WTC11 (cell line): ENCODE results near the gene F11R. TPM values are rescaled to one million over a fixed set of nuclear protein-coding genes. Genes with fewer than 3 reads are reported as not detected.
A peak's percentile ranks its signal among the peaks of the same experiment; 100 is the strongest.

Source experiments
- E2F1 ChIP-seq: sonication (generic); formaldehyde crosslinking; IDR thresholded peaks from 2 replicates; pipeline ENCODE4 v1.8.0; 2022; ENCODE audit warnings: mild to moderate bottlenecking, missing genetic modification reagents
- ELF4 ChIP-seq: sonication (generic); formaldehyde crosslinking; IDR thresholded peaks from 2 replicates; pipeline ENCODE4 v1.8.1; 2022; ENCODE audit warnings: low read depth, mild to moderate bottlenecking, moderate library complexity, missing genetic modification reagents
- ESRRA ChIP-seq: sonication (generic); formaldehyde crosslinking; IDR thresholded peaks from 2 replicates; pipeline ENCODE4 v1.8.1; 2022; ENCODE audit warnings: mild to moderate bottlenecking, missing genetic modification reagents, borderline replicate concordance
- GABPB1 ChIP-seq: sonication (generic); formaldehyde crosslinking; IDR thresholded peaks from 2 replicates; pipeline ENCODE4 v1.8.1; 2023; ENCODE audit warnings: mild to moderate bottlenecking, missing genetic modification reagents
- HMGA2 ChIP-seq: fragments of 250-450 bp; sonication (Bioruptor Pico); IDR thresholded peaks from 2 replicates; pipeline ENCODE4 v1.4.0; 2021; ENCODE audit warnings: mild to moderate bottlenecking, moderate library complexity
- JAZF1 ChIP-seq: fragments of 250-450 bp; sonication (Bioruptor Pico); IDR thresholded peaks from 2 replicates; pipeline ENCODE4 v1.9.0; 2021; ENCODE audit warnings: moderate library complexity, mild to moderate bottlenecking, inconsistent platforms
- JUN ChIP-seq: sonication (generic); formaldehyde crosslinking; IDR thresholded peaks from 2 replicates; pipeline ENCODE4 v1.8.0; 2023; ENCODE audit warnings: mild to moderate bottlenecking, missing genetic modification reagents
- MXD4 ChIP-seq: fragments of 250-450 bp; sonication (Bioruptor Pico); IDR thresholded peaks from 2 replicates; pipeline ENCODE4 v1.8.0; 2021; ENCODE audit warnings: mild to moderate bottlenecking, moderate library complexity, borderline replicate concordance
- MYBL2 ChIP-seq: sonication (generic); formaldehyde crosslinking; IDR thresholded peaks from 2 replicates; pipeline ENCODE4 v1.8.1; 2023; ENCODE audit warnings: mild to moderate bottlenecking, moderate library complexity, missing genetic modification reagents
- NFATC4 ChIP-seq: fragments of 250-450 bp; sonication (Bioruptor Pico); IDR thresholded peaks from 2 replicates; pipeline ENCODE4 v1.9.0; 2021; ENCODE audit warnings: mild to moderate bottlenecking
- NFYB ChIP-seq: sonication (generic); formaldehyde crosslinking; conservative IDR thresholded peaks from 2 replicates; pipeline ENCODE4 v1.8.0; 2022; ENCODE audit warnings: low read depth, missing genetic modification reagents
- PRRX2 ChIP-seq: fragments of 250-450 bp; sonication (Bioruptor Pico); IDR thresholded peaks from 2 replicates; pipeline ENCODE4 v1.8.0; 2021; ENCODE audit warnings: mild to moderate bottlenecking
- SMAD3 ChIP-seq: sonication (generic); formaldehyde crosslinking; IDR thresholded peaks from 2 replicates; pipeline ENCODE4 v1.8.0; 2022; ENCODE audit warnings: missing genetic modification reagents, mild to moderate bottlenecking, borderline replicate concordance
- SMAD4 ChIP-seq: sonication (generic); formaldehyde crosslinking; IDR thresholded peaks from 2 replicates; pipeline ENCODE4 v1.8.0; 2022; ENCODE audit warnings: mild to moderate bottlenecking, missing genetic modification reagents
- SOX15 ChIP-seq: fragments of 250-450 bp; sonication (Bioruptor Pico); IDR thresholded peaks from 2 replicates; pipeline ENCODE4 v1.9.0; 2021; ENCODE audit warnings: mild to moderate bottlenecking
- TEAD1 ChIP-seq: sonication (generic); formaldehyde crosslinking; IDR thresholded peaks from 2 replicates; pipeline ENCODE4 v1.8.0; 2022; ENCODE audit warnings: mild to moderate bottlenecking, missing genetic modification reagents
- TP53 ChIP-seq: sonication (generic); formaldehyde crosslinking; IDR thresholded peaks from 2 replicates; pipeline ENCODE4 v1.8.1; 2023; ENCODE audit warnings: mild to moderate bottlenecking, missing genetic modification reagents
- ZBTB21 ChIP-seq: sonication (generic); formaldehyde crosslinking; IDR thresholded peaks from 2 replicates; pipeline ENCODE4 v1.8.1; 2023; ENCODE audit warnings: mild to moderate bottlenecking, missing genetic modification reagents, borderline replicate concordance
- ZNF138 ChIP-seq: sonication (generic); formaldehyde crosslinking; conservative IDR thresholded peaks from 2 replicates; pipeline ENCODE4 v1.8.1; 2022; ENCODE audit warnings: mild to moderate bottlenecking, moderate library complexity, missing genetic modification reagents
- ZNF232 ChIP-seq: sonication (generic); formaldehyde crosslinking; IDR thresholded peaks from 2 replicates; pipeline ENCODE4 v1.8.0; 2022; ENCODE audit warnings: mild to moderate bottlenecking, missing genetic modification reagents
- ZNF416 ChIP-seq: fragments of 250-450 bp; sonication (Bioruptor Pico); IDR thresholded peaks from 2 replicates; pipeline ENCODE4 v1.9.0; 2021; ENCODE audit warnings: mild to moderate bottlenecking, inconsistent platforms
- ZNF532 ChIP-seq: fragments of 250-450 bp; sonication (Bioruptor Pico); IDR thresholded peaks from 2 replicates; pipeline ENCODE4 v1.9.0; 2021; ENCODE audit warnings: mild to moderate bottlenecking, borderline replicate concordance
- total RNA-seq: library from RNA; stranded (reverse); gene quantifications from 3 replicates; pipeline ENCODE4 v1.2.3, GENCODE V29; 2021
- TF ChIP-seq, protein P1 (sequence below): fragments of 200-600 bp; IDR thresholded peaks from 2 replicates; pipeline ENCODE4 v1.8.0; 2022; ENCODE audit warnings: antibody characterized with exemption
- TF ChIP-seq, protein P2 (sequence below): sonication (generic); formaldehyde crosslinking; IDR thresholded peaks from 2 replicates; pipeline ENCODE4 v1.8.1; 2022; ENCODE audit warnings: low read depth, mild to moderate bottlenecking, moderate library complexity, missing genetic modification reagents, borderline replicate concordance
- TF ChIP-seq, protein P3 (sequence below): fragments of 250-450 bp; sonication (Bioruptor Pico); IDR thresholded peaks from 2 replicates; pipeline ENCODE4 v2.1.2; 2022; ENCODE audit warnings: mild to moderate bottlenecking, moderate library complexity
- TF ChIP-seq, protein P4 (sequence below): fragments of 250-450 bp; sonication (Bioruptor Pico); IDR thresholded peaks from 2 replicates; pipeline ENCODE4 v1.9.0; 2021; ENCODE audit warnings: mild to moderate bottlenecking

Gene F11R
- total RNA-seq, 1 experiment from 2014 or later, result 202 TPM

- TF ChIP-seq MYBL2, result no peak; the same call in 1 of the 2 replicates
- TF ChIP-seq SOX15 (CRISPR knock-in tag), result no peak
- TF ChIP-seq GABPB1 (CRISPR knock-in tag), result no peak
- TF ChIP-seq, protein P1, sequence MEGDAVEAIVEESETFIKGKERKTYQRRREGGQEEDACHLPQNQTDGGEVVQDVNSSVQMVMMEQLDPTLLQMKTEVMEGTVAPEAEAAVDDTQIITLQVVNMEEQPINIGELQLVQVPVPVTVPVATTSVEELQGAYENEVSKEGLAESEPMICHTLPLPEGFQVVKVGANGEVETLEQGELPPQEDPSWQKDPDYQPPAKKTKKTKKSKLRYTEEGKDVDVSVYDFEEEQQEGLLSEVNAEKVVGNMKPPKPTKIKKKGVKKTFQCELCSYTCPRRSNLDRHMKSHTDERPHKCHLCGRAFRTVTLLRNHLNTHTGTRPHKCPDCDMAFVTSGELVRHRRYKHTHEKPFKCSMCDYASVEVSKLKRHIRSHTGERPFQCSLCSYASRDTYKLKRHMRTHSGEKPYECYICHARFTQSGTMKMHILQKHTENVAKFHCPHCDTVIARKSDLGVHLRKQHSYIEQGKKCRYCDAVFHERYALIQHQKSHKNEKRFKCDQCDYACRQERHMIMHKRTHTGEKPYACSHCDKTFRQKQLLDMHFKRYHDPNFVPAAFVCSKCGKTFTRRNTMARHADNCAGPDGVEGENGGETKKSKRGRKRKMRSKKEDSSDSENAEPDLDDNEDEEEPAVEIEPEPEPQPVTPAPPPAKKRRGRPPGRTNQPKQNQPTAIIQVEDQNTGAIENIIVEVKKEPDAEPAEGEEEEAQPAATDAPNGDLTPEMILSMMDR, result no peak
- TF ChIP-seq, protein P2, sequence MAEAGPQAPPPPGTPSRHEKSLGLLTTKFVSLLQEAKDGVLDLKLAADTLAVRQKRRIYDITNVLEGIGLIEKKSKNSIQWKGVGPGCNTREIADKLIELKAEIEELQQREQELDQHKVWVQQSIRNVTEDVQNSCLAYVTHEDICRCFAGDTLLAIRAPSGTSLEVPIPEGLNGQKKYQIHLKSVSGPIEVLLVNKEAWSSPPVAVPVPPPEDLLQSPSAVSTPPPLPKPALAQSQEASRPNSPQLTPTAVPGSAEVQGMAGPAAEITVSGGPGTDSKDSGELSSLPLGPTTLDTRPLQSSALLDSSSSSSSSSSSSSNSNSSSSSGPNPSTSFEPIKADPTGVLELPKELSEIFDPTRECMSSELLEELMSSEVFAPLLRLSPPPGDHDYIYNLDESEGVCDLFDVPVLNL (CRISPR knock-in tag), result no peak
- no peak for TF ChIP-seq ZNF138 (CRISPR knock-in tag)
- peak; percentile 77; the same call in 1 of the 2 replicates for TF ChIP-seq TEAD1 (CRISPR knock-in tag)
- TF ChIP-seq NFATC4 (CRISPR knock-in tag), result no peak
- TF ChIP-seq HMGA2 (CRISPR knock-in tag), result no peak
- TF ChIP-seq PRRX2, result no peak
- TF ChIP-seq JAZF1 (CRISPR knock-in tag), result no peak
- TF ChIP-seq ZBTB21 (CRISPR knock-in tag), result no peak; the same call in 1 of the 2 replicates
- TF ChIP-seq E2F1 (CRISPR knock-in tag), result no peak
- no peak for TF ChIP-seq NFYB (CRISPR knock-in tag)
- TF ChIP-seq ZNF532 (CRISPR knock-in tag), result no peak
- TF ChIP-seq, protein P3, sequence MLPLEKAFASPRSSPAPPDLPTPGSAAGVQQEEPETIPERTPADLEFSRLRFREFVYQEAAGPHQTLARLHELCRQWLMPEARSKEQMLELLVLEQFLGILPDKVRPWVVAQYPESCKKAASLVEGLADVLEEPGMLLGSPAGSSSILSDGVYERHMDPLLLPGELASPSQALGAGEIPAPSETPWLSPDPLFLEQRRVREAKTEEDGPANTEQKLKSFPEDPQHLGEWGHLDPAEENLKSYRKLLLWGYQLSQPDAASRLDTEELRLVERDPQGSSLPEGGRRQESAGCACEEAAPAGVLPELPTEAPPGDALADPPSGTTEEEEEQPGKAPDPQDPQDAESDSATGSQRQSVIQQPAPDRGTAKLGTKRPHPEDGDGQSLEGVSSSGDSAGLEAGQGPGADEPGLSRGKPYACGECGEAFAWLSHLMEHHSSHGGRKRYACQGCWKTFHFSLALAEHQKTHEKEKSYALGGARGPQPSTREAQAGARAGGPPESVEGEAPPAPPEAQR, result no peak
- no peak for TF ChIP-seq MXD4 (CRISPR knock-in tag)
- TF ChIP-seq TP53 (CRISPR knock-in tag), result no peak
- TF ChIP-seq ZNF232 (CRISPR knock-in tag), result 0 out of 2 replicates have a peak, but pooled peaks have one; percentile 24
- TF ChIP-seq SMAD4, result no peak
- TF ChIP-seq, protein P4, sequence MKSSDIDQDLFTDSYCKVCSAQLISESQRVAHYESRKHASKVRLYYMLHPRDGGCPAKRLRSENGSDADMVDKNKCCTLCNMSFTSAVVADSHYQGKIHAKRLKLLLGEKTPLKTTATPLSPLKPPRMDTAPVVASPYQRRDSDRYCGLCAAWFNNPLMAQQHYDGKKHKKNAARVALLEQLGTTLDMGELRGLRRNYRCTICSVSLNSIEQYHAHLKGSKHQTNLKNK, result no peak
- no peak for TF ChIP-seq SMAD3 (CRISPR knock-in tag)
- TF ChIP-seq ESRRA (CRISPR knock-in tag), result no peak
- no peak for TF ChIP-seq ELF4 (CRISPR knock-in tag)
- TF ChIP-seq JUN (CRISPR knock-in tag), result no peak
- TF ChIP-seq ZNF416 (CRISPR knock-in tag), result no peak
These were observed 39.2 kb downstream of the F11R start (continued) for GRCh38 chr1:160981584-160982411.
